ENCODE data around the gene TRPC1. TPM values are rescaled to one million over a fixed set of nuclear protein-coding genes. Genes with fewer than 3 reads are reported as not detected.

The TRPC1 gene
- polyA plus RNA-seq, 1 donor (not counting 4 experiments of a cell fraction or from before 2014, with no cell fraction given): 9.1 TPM

- DNase-seq (ENCODE audit: low read depth, low spot score) (no peak), FAIRE-seq (no peak)
- H3K36me3 ChIP-seq (ENCODE audit: control insufficient read depth in 2 of 2, extremely low read depth in 1 of 2, insufficient read depth in 2 of 2, low read length in 2 of 2): no peaks in the 10 kb centered on the region
- H3K4me1 ChIP-seq (ENCODE audit: control insufficient read depth, extremely low read depth, insufficient read depth, low read length): no peaks in the 10 kb centered on the region
- H3K9me3 ChIP-seq (ENCODE audit: control insufficient read depth, low read depth, low read length): no peaks in the 10 kb centered on the region
- no peak overlapping the region for H3K27ac ChIP-seq (ENCODE audit: control insufficient read depth, insufficient read depth, low read length)
- H3K9me1 ChIP-seq (ENCODE audit: control insufficient read depth, extremely low read depth, insufficient read depth, low read length): no peaks in the 10 kb centered on the region
- no peak overlapping the region for H3K4me3 ChIP-seq (ENCODE audit: control insufficient read depth in 2 of 3, extremely low read depth in 1 of 3, insufficient read depth in 2 of 3, low read depth in 1 of 3, low read length in 3 of 3)
- no peaks in the 10 kb centered on the region for H3K27me3 ChIP-seq (ENCODE audit: control insufficient read depth, extremely low read depth, insufficient read depth, low read length)
- dilution Hi-C loops (cut with MboI; ENCODE audit: extremely low pct_ligation_motif_present, low sequenced_read_pairs): no loop called here
- H4K20me1 ChIP-seq (ENCODE audit: control insufficient read depth, extremely low read depth, insufficient read depth, low read length): no peaks in the 10 kb centered on the region
- H3K9ac ChIP-seq (ENCODE audit: control insufficient read depth, extremely low read depth, insufficient read depth, low read length): no peak overlapping the region
- H3K4me2 ChIP-seq (ENCODE audit: control insufficient read depth, extremely low read depth, insufficient read depth, low read depth, low read length): no peak overlapping the region
- H2AFZ ChIP-seq (ENCODE audit: control insufficient read depth, low read length): no peak overlapping the region
- no peak for TF ChIP-seq EZH2 (IDR thresholded peaks at IDR 0.05; ENCODE audit: low read length)
- H3K79me2 ChIP-seq (ENCODE audit: control insufficient read depth, insufficient read depth, low read length): no peaks in the 10 kb centered on the region
These were observed 95.3 kb downstream of the TRPC1 start for GRCh38 chr3:142819179-142819578.

- dilution Hi-C loops (cut with MboI; ENCODE audit: extremely low pct_ligation_motif_present, low sequenced_read_pairs): no loop called here
- no peak overlapping the region for H2AFZ ChIP-seq (ENCODE audit: control insufficient read depth, low read length)
These were observed 105.0 kb downstream of the TRPC1 start for GRCh38 chr3:142828703-142829305.

More at GRCh38 chr3:142828703-142829305, 105.0 kb downstream of the TRPC1 start:
- peak; percentile 30 for DNase-seq (ENCODE audit: low read depth, low spot score)
- no peak overlapping the region for H3K4me3 ChIP-seq (ENCODE audit: control insufficient read depth in 2 of 3, extremely low read depth in 1 of 3, insufficient read depth in 2 of 3, low read depth in 1 of 3, low read length in 3 of 3)
- no peak overlapping the region for H3K9ac ChIP-seq (ENCODE audit: control insufficient read depth, extremely low read depth, insufficient read depth, low read length)
- TF ChIP-seq EZH2 (IDR thresholded peaks at IDR 0.05; ENCODE audit: low read length) (no peak), CTCF (optimal IDR thresholded peaks at IDR 0.05 in 1 of 3, IDR thresholded peaks at IDR 0.05 in 1 of 3, conservative IDR thresholded peaks at IDR 0.05 in 1 of 3; ENCODE audit: extremely low read depth in 1 of 3, insufficient read depth in 2 of 3, low read length in 3 of 3) (peak; percentile 91 to 100 (median 97))
- no peaks in the 10 kb centered on the region for H4K20me1 ChIP-seq (ENCODE audit: control insufficient read depth, extremely low read depth, insufficient read depth, low read length)
- H3K36me3 ChIP-seq (ENCODE audit: control insufficient read depth in 2 of 2, extremely low read depth in 1 of 2, insufficient read depth in 2 of 2, low read length in 2 of 2): no peaks in the 10 kb centered on the region
- no peak overlapping the region for H3K27ac ChIP-seq (ENCODE audit: control insufficient read depth, insufficient read depth, low read length)
- peak; percentile 98 for FAIRE-seq
- no peaks in the 10 kb centered on the region for H3K9me1 ChIP-seq (ENCODE audit: control insufficient read depth, extremely low read depth, insufficient read depth, low read length)
- H3K4me1 ChIP-seq (ENCODE audit: control insufficient read depth, extremely low read depth, insufficient read depth, low read length): no peaks in the 10 kb centered on the region
- H3K27me3 ChIP-seq (ENCODE audit: control insufficient read depth, extremely low read depth, insufficient read depth, low read length): no peaks in the 10 kb centered on the region
- H3K4me2 ChIP-seq (ENCODE audit: control insufficient read depth, extremely low read depth, insufficient read depth, low read depth, low read length): no peak overlapping the region
- H3K9me3 ChIP-seq (ENCODE audit: control insufficient read depth, low read depth, low read length): no peaks in the 10 kb centered on the region
- H3K79me2 ChIP-seq (ENCODE audit: control insufficient read depth, insufficient read depth, low read length): no peaks in the 10 kb centered on the region

All from keratinocyte (primary cell).